Mesothelial cell of epicardium (in vitro differentiated cells): ENCODE results near the gene POLR3GL. TPM values are rescaled to one million over a fixed set of nuclear protein-coding genes. Genes with fewer than 3 reads are reported as not detected.
"Not testable (repeated sequence)": the region's sequence is repeated elsewhere in the genome, so short reads cannot be mapped to it uniquely, and the experiment has no call there.

Experiments
- DNase-seq, 2 experiments: peaks; one replicate each; pipeline ENCODE4 v3.0.0; 2021; ENCODE audit warnings: low spot score in 2 of 2; ENCODE audit not compliant: unreplicated experiment in 2 of 2
- H3K27ac Mint-ChIP-seq: 2 replicates; pipeline ENCODE4 v1.8.0; 2021; ENCODE audit warnings: mixed read lengths
- H3K27me3 Mint-ChIP-seq: 2 replicates; pipeline ENCODE4 v1.8.0; 2021; ENCODE audit warnings: low read depth, mixed read lengths
- H3K36me3 Mint-ChIP-seq: 2 replicates; pipeline ENCODE4 v1.8.0; 2021; ENCODE audit warnings: mixed read lengths
- H3K4me1 Mint-ChIP-seq: 2 replicates; pipeline ENCODE4 v1.8.0; 2021; ENCODE audit warnings: mixed read lengths
- H3K4me3 Mint-ChIP-seq: 2 replicates; pipeline ENCODE4 v1.8.0; 2021; ENCODE audit warnings: mild to moderate bottlenecking, moderate library complexity, mixed read lengths
- H3K9me3 Mint-ChIP-seq: 2 replicates; pipeline ENCODE4 v1.8.0; 2021; ENCODE audit warnings: mixed read lengths
- CTCF ChIP-seq: fragments of 200-600 bp; sonication (generic); IDR thresholded peaks from one replicate; pipeline ENCODE4 v1.5.0; 2021; ENCODE audit warnings: antibody characterized with exemption; ENCODE audit not compliant: unreplicated experiment
- total RNA-seq: library from RNA; stranded (reverse); gene quantifications from 3 replicates; pipeline ENCODE4 v1.2.1, GENCODE V29; 2021

The POLR3GL gene
- total RNA-seq, 1 donor from 2014 or later = 16.4 TPM

- Mint-ChIP-seq H3K4me1 (peaks cover 2% of the 10 kb centered on the region), H3K27me3 (peaks cover 71% of the 10 kb centered on the region), H3K9me3 (no peaks in the 10 kb centered on the region), H3K36me3 (no peaks in the 10 kb centered on the region), H3K4me3 (no peak overlapping the region), H3K27ac (no peak overlapping the region)
- DNase-seq = no peak
- no peak for TF ChIP-seq CTCF
Measured at GRCh38 chr1:146022403-146023127, 58.1 kb downstream of the POLR3GL start.

GRCh38 chr1:146025787-146026495, 61.5 kb downstream of the POLR3GL start:
- H3K27me3 Mint-ChIP-seq = peaks cover 39% of the 10 kb centered on the region
- H3K4me3 Mint-ChIP-seq, H3K9me3 Mint-ChIP-seq, H3K4me1 Mint-ChIP-seq, DNase-seq, H3K27ac Mint-ChIP-seq, H3K36me3 Mint-ChIP-seq: not testable (repeated sequence)

- not testable (repeated sequence) for H3K27ac Mint-ChIP-seq, H3K4me3 Mint-ChIP-seq, H3K9me3 Mint-ChIP-seq
Measured at GRCh38 chr1:146026650-146027049, 62.2 kb downstream of the POLR3GL start.

More at GRCh38 chr1:146026650-146027049, 62.2 kb downstream of the POLR3GL start:
- not testable (repeated sequence) for H3K36me3 Mint-ChIP-seq, DNase-seq, H3K4me1 Mint-ChIP-seq
- peaks cover 31% of the 10 kb centered on the region for H3K27me3 Mint-ChIP-seq

Other genes with a start within 250 kb of the POLR3GL start
- gene CD160, start 245.2 kb upstream of the POLR3GL start, total RNA-seq = 0.23 TPM in 1 of 3 replicates, not detected in the others
- gene RNF115, start 140.6 kb upstream of the POLR3GL start, total RNA-seq = 13.9 to 15.3 TPM (median 15.0 TPM) in 3 replicates
- 32.5 to 34.2 TPM (median 33.5 TPM) in 3 replicates for gene POLR3C, start 140.5 kb upstream of the POLR3GL start, total RNA-seq
- 4.7 to 5.4 TPM (median 5.3 TPM) in 3 replicates for gene NUDT17, start 119.1 kb upstream of the POLR3GL start, total RNA-seq
- gene PIAS3, start 105.6 kb upstream of the POLR3GL start, total RNA-seq = 57.6 to 62.6 TPM (median 62.0 TPM) in 3 replicates
- gene ANKRD35, start 78.8 kb upstream of the POLR3GL start, total RNA-seq = 0.40 to 0.61 TPM (median 0.58 TPM) in 3 replicates
- 0.38 to 0.60 TPM (median 0.59 TPM) in 3 replicates for gene ITGA10, start 54.6 kb upstream of the POLR3GL start, total RNA-seq
- 26.8 to 27.2 TPM (median 26.9 TPM) in 3 replicates for gene PEX11B, start 46.0 kb upstream of the POLR3GL start, total RNA-seq
- 146 to 154 TPM (median 148 TPM) in 3 replicates for gene RBM8A, start 37.2 kb upstream of the POLR3GL start, total RNA-seq
- gene LIX1L, start 6.7 kb upstream of the POLR3GL start, total RNA-seq = 26.6 to 27.6 TPM (median 27.1 TPM) in 3 replicates
- 0.86 to 1.9 TPM (median 0.94 TPM) in 3 replicates for gene ANKRD34A, start 115 bp upstream of the POLR3GL start, total RNA-seq
- 125 to 129 TPM (median 129 TPM) in 3 replicates for gene TXNIP, start 31.9 kb downstream of the POLR3GL start, total RNA-seq
- gene HJV, start 57.0 kb downstream of the POLR3GL start, total RNA-seq = not detected in 3 replicates
- gene NBPF10, start 180.1 kb downstream of the POLR3GL start, total RNA-seq = 6.3 to 7.0 TPM (median 6.4 TPM) in 3 replicates